Measurements from ENCODE around the gene SYT7. TPM values are rescaled to one million over a fixed set of nuclear protein-coding genes. Genes with fewer than 3 reads are reported as not detected.

Gene SYT7
- polyA plus RNA-seq, 4 donors = 0.81 to 12.2 (median 3.0) TPM

DNA sequence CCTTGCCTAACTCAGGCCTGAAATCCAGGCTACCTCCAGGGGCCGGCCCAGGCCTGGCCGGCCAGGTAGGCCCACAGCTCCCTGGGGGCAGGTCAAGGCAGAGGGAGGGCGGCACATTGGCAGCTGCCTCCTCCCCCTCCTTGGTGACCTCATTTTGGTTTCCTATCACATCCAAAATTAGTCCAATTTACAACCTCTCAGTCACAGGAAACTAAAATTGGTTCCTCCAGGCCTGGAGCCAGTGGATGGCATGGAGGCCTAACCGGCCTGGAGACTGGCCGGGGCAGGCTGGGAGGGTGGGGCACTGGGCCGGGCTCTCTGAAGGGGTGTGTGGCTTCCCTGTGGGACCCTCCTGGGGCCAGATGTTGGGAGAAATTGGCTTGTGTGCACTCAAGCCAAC lies 36.4 kb downstream of the SYT7 start:
- H3K9me3 ChIP-seq (ENCODE audit: control insufficient read depth in 2 of 2, insufficient read depth in 1 of 2, low read depth in 1 of 2, low read length in 1 of 2) = no peaks in the 10 kb centered on the region
- no peak overlapping the region for H3K27ac ChIP-seq (ENCODE audit: low read depth in 1 of 3, low read length in 2 of 3)
- H3K4me3 ChIP-seq (ENCODE audit: low read depth in 1 of 3, low read length in 3 of 3) = no peak overlapping the region
- 88 to 90% (median 88%) methylated on average over 6 of the region's 6 CpGs for WGBS, 3 donors
- FAIRE-seq (no peak), DNase-seq (no peak)
- H3K36me3 ChIP-seq (ENCODE audit: control insufficient read depth in 3 of 3, insufficient read depth in 2 of 3, low read depth in 1 of 3, low read length in 3 of 3) = peaks cover 0 to 2% (median 0%) of the 10 kb centered on the region in 3 donors
- H3K27me3 ChIP-seq (ENCODE audit: control insufficient read depth in 3 of 3, insufficient read depth in 3 of 3, low read length in 3 of 3) = peaks cover 0 to 3% (median 0%) of the 10 kb centered on the region in 3 donors
- peaks cover 0 to 3% (median 0%) of the 10 kb centered on the region in 3 donors for H3K4me1 ChIP-seq (ENCODE audit: control insufficient read depth in 3 of 3, insufficient read depth in 2 of 3, low read depth in 1 of 3, low read length in 2 of 3)

DNA sequence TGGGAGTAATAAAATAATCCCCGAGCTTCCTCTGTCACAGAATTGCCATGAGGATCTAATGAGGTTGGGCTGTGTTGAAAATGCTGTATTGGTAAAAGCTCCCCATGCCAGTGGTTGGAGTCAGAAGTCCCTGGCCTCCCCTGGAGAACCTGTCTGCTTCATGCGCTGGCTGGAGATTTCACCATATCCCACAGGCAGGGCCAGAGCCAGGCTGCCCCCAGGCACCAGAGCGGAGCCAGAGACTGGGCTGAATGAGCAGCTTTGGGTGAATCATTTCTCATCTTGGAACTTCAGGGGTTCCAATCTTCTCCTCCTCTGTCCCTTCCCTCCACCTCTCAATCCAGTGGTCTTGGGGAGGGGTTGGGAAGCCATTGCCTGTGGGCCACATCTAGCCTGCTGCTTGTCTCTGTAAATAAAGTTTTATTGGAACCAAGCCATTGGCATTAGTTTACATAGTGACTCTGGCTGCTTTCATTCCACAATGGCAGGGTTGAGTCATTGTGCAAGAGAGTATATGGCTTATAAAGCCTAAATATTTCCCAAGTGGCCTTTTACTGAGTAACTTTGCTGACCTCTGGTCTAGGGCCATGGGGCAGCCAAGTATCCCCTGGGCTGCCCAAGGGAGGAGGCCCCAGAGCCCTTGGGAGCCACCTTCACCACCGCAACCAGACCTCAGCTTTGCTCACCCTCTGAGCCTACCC lies 37.1 kb downstream of the SYT7 start:
- Histone ChIP-seq H3K9me3 (ENCODE audit: control insufficient read depth in 2 of 2, insufficient read depth in 1 of 2, low read depth in 1 of 2, low read length in 1 of 2) (no peaks in the 10 kb centered on the region), H3K27ac (ENCODE audit: low read depth in 1 of 3, low read length in 2 of 3) (no peak overlapping the region), H3K4me3 (ENCODE audit: low read depth in 1 of 3, low read length in 3 of 3) (no peak overlapping the region), H3K27me3 (ENCODE audit: control insufficient read depth in 3 of 3, insufficient read depth in 3 of 3, low read length in 3 of 3) (peaks cover 0 to 3% (median 0%) of the 10 kb centered on the region in 3 donors), H3K36me3 (ENCODE audit: control insufficient read depth in 3 of 3, insufficient read depth in 2 of 3, low read depth in 1 of 3, low read length in 3 of 3) (peaks cover 0 to 2% (median 0%) of the 10 kb centered on the region in 3 donors), H3K4me1 (ENCODE audit: control insufficient read depth in 3 of 3, insufficient read depth in 2 of 3, low read depth in 1 of 3, low read length in 2 of 3) (peaks cover 0 to 3% (median 0%) of the 10 kb centered on the region in 3 donors)
- WGBS, 3 donors = 92 to 94% (median 92%) methylated on average over 4 of the region's 4 CpGs
- DNase-seq = no peak
- FAIRE-seq = no peak

- H3K36me3 ChIP-seq (ENCODE audit: control insufficient read depth in 3 of 3, insufficient read depth in 2 of 3, low read depth in 1 of 3, low read length in 3 of 3) = peaks cover 0 to 2% (median 0%) of the 10 kb centered on the region in 3 donors
- H3K27me3 ChIP-seq (ENCODE audit: control insufficient read depth in 3 of 3, insufficient read depth in 3 of 3, low read length in 3 of 3) = peaks cover 0 to 3% (median 0%) of the 10 kb centered on the region in 3 donors
- H3K27ac ChIP-seq (ENCODE audit: low read depth in 1 of 3, low read length in 2 of 3) = no peak overlapping the region
- no peak overlapping the region for H3K4me3 ChIP-seq (ENCODE audit: low read depth in 1 of 3, low read length in 3 of 3)
- WGBS, 3 donors = 84 to 87% (median 87%) methylated on average over 10 to 16 of the region's 16 CpGs
- no peak for DNase-seq
- no peaks in the 10 kb centered on the region for H3K9me3 ChIP-seq (ENCODE audit: control insufficient read depth in 2 of 2, insufficient read depth in 1 of 2, low read depth in 1 of 2, low read length in 1 of 2)
- H3K4me1 ChIP-seq (ENCODE audit: control insufficient read depth in 3 of 3, insufficient read depth in 2 of 3, low read depth in 1 of 3, low read length in 2 of 3) = peaks cover 0 to 3% (median 0%) of the 10 kb centered on the region in 3 donors
- no peak for FAIRE-seq
These were observed 38.2 kb downstream of the SYT7 start for GRCh38 chr11:61542705-61543104.

GRCh38 chr11:61542024-61542461 lies 38.8 kb downstream of the SYT7 start:
- 47 to 66% (median 55%) methylated on average over 17 to 19 of the region's 19 CpGs for WGBS, 3 donors
- FAIRE-seq (no peak), DNase-seq (no peak)

DNA sequence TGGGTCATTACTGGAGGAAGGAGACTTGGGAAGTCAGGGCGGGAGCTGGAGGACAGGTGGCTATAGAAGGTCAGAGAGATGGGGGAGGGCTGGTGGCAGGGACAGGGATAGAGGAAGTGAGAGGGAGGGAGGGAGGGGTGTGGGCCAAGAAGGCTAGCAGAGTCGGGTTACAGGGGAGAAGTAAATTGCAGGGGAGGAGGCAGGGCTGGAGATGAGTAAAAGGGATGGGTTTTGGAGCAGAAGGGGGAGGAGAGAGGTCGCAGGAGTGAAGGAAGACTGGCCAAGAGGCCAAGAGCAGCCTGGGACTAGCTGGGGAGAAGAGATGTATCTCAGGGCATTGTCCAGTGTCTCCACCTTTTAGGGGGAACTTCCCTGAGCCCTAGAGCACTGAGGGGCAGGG lies 39.3 kb downstream of the SYT7 start:
- no peaks in the 10 kb centered on the region for H3K9me3 ChIP-seq (ENCODE audit: control insufficient read depth in 2 of 2, insufficient read depth in 1 of 2, low read depth in 1 of 2, low read length in 1 of 2)
- peaks cover 0 to 2% (median 0%) of the 10 kb centered on the region in 3 donors for H3K36me3 ChIP-seq (ENCODE audit: control insufficient read depth in 3 of 3, insufficient read depth in 2 of 3, low read depth in 1 of 3, low read length in 3 of 3)
- H3K4me3 ChIP-seq (ENCODE audit: low read depth in 1 of 3, low read length in 3 of 3) = no peak overlapping the region
- DNase-seq (no peak), FAIRE-seq (no peak)
- peaks cover 0 to 3% (median 0%) of the 10 kb centered on the region in 3 donors for H3K4me1 ChIP-seq (ENCODE audit: control insufficient read depth in 3 of 3, insufficient read depth in 2 of 3, low read depth in 1 of 3, low read length in 2 of 3)
- no peak overlapping the region for H3K27ac ChIP-seq (ENCODE audit: low read depth in 1 of 3, low read length in 2 of 3)
- WGBS, 3 donors = 10 to 22% (median 17%) methylated on average over 3 of the region's 3 CpGs
- peaks cover 0 to 3% (median 0%) of the 10 kb centered on the region in 3 donors for H3K27me3 ChIP-seq (ENCODE audit: control insufficient read depth in 3 of 3, insufficient read depth in 3 of 3, low read length in 3 of 3)

More at GRCh38 chr11:61542024-61542461, 38.8 kb downstream of the SYT7 start:
- peaks cover 0 to 2% (median 0%) of the 10 kb centered on the region in 3 donors for H3K36me3 ChIP-seq (ENCODE audit: control insufficient read depth in 3 of 3, insufficient read depth in 2 of 3, low read depth in 1 of 3, low read length in 3 of 3)
- H3K27me3 ChIP-seq (ENCODE audit: control insufficient read depth in 3 of 3, insufficient read depth in 3 of 3, low read length in 3 of 3) = no peaks in the 10 kb centered on the region
- H3K27ac ChIP-seq (ENCODE audit: low read depth in 1 of 3, low read length in 2 of 3) = no peak overlapping the region
- H3K4me1 ChIP-seq (ENCODE audit: control insufficient read depth in 3 of 3, insufficient read depth in 2 of 3, low read depth in 1 of 3, low read length in 2 of 3) = peaks cover 0 to 3% (median 0%) of the 10 kb centered on the region in 3 donors
- no peaks in the 10 kb centered on the region for H3K9me3 ChIP-seq (ENCODE audit: control insufficient read depth in 2 of 2, insufficient read depth in 1 of 2, low read depth in 1 of 2, low read length in 1 of 2)
- no peak overlapping the region for H3K4me3 ChIP-seq (ENCODE audit: low read depth in 1 of 3, low read length in 3 of 3)

DNA sequence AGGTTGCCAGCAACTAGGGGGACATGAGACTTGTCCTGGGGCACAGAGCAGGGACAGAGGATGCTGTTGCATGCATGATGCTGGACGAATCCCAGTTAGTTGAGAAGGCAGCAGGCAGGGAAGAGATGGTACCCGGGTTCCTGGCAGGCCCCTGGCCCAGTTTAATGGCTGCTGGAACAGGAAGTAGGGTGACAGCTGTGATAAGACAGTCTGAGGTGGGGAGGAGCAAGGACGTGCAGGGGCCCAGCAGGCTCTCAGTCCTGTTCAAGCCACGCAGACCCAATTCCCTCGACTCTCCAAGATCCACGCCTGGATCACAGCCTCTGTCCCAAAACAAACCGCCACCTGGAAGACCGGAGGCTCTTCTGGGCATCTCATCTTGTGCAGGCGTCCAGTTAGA lies 40.3 kb downstream of the SYT7 start:
- Histone ChIP-seq H3K4me1 (ENCODE audit: control insufficient read depth in 3 of 3, insufficient read depth in 2 of 3, low read depth in 1 of 3, low read length in 2 of 3) (peaks cover 0 to 3% (median 0%) of the 10 kb centered on the region in 3 donors), H3K36me3 (ENCODE audit: control insufficient read depth in 3 of 3, insufficient read depth in 2 of 3, low read depth in 1 of 3, low read length in 3 of 3) (peaks cover 0 to under 1% (median 0%) of the 10 kb centered on the region in 3 donors), H3K4me3 (ENCODE audit: low read depth in 1 of 3, low read length in 3 of 3) (no peak overlapping the region), H3K27ac (ENCODE audit: low read depth in 1 of 3, low read length in 2 of 3) (no peak overlapping the region), H3K9me3 (ENCODE audit: control insufficient read depth in 2 of 2, insufficient read depth in 1 of 2, low read depth in 1 of 2, low read length in 1 of 2) (no peaks in the 10 kb centered on the region), H3K27me3 (ENCODE audit: control insufficient read depth in 3 of 3, insufficient read depth in 3 of 3, low read length in 3 of 3) (peaks cover 0 to 3% (median 0%) of the 10 kb centered on the region in 3 donors)
- FAIRE-seq = no peak
- 49 to 64% (median 58%) methylated on average over 9 of the region's 9 CpGs for WGBS, 3 donors
- no peak for DNase-seq

DNA sequence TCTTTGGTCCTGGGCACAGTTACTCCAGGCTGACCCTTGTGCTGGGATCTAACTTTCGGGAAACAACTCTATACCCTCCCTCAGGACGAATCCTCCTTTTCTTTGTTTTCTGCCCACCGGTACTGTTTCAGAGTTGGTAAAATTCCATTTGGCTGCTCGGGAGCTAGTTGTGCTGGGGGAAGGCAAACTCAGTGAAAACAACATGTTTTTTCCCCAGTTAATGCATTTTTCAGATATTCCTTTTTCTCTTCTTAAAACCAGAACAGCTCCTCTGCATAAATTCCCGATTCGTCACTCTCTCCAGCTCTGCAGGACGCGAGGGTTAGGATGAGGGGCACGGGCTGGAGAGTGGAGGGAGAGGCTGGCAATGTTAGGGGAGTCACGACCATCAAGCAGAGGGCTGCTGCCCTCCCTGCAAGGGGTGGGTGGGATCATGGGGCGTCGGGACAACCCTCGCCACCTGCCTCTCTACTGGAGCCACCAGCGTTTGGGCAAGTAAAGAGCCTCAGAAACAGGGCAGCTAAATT lies 41.0 kb downstream of the SYT7 start:
- FAIRE-seq (no peak), DNase-seq (no peak)
- H3K36me3 ChIP-seq (ENCODE audit: control insufficient read depth in 3 of 3, insufficient read depth in 2 of 3, low read depth in 1 of 3, low read length in 3 of 3) = no peaks in the 10 kb centered on the region
- H3K9me3 ChIP-seq (ENCODE audit: control insufficient read depth in 2 of 2, insufficient read depth in 1 of 2, low read depth in 1 of 2, low read length in 1 of 2) = no peaks in the 10 kb centered on the region
- peaks cover 0 to 5% (median 0%) of the 10 kb centered on the region in 3 donors for H3K4me1 ChIP-seq (ENCODE audit: control insufficient read depth in 3 of 3, insufficient read depth in 2 of 3, low read depth in 1 of 3, low read length in 2 of 3)
- peaks cover 0 to 3% (median 0%) of the 10 kb centered on the region in 3 donors for H3K27me3 ChIP-seq (ENCODE audit: control insufficient read depth in 3 of 3, insufficient read depth in 3 of 3, low read length in 3 of 3)
- no peak overlapping the region for H3K4me3 ChIP-seq (ENCODE audit: low read depth in 1 of 3, low read length in 3 of 3)
- 61 to 70% (median 64%) methylated on average over 14 of the region's 14 CpGs for WGBS, 3 donors
- H3K27ac ChIP-seq (ENCODE audit: low read depth in 1 of 3, low read length in 2 of 3) = no peak overlapping the region

DNA sequence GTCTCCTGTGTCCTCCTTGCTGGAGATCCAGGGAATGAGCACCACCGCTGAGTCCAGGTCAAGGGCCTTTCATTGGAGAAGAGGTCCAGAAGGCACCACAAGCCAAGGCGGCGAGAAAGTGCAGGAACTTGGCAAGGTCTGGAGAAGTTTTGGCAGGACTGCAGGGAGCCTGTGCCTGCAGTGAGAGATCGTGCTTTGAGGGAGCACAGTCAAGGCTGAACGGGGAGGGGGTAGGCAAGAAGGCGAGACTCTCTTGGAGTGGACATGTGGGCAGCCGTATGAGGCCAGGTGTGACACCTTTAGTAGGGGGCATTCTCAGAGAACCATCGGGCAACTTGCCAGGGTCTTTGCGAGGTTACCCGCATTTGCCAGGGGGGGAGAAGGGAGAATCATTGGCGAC lies 41.9 kb downstream of the SYT7 start:
- 76 to 78% (median 76%) methylated on average over 11 of the region's 11 CpGs for WGBS, 3 donors
- Histone ChIP-seq H3K36me3 (ENCODE audit: control insufficient read depth in 3 of 3, insufficient read depth in 2 of 3, low read depth in 1 of 3, low read length in 3 of 3) (no peaks in the 10 kb centered on the region), H3K27ac (ENCODE audit: low read depth in 1 of 3, low read length in 2 of 3) (no peak overlapping the region), H3K4me1 (ENCODE audit: control insufficient read depth in 3 of 3, insufficient read depth in 2 of 3, low read depth in 1 of 3, low read length in 2 of 3) (peaks cover 0 to 14% (median 0%) of the 10 kb centered on the region in 3 donors), H3K9me3 (ENCODE audit: control insufficient read depth in 2 of 2, insufficient read depth in 1 of 2, low read depth in 1 of 2, low read length in 1 of 2) (no peaks in the 10 kb centered on the region), H3K4me3 (ENCODE audit: low read depth in 1 of 3, low read length in 3 of 3) (no peak overlapping the region), H3K27me3 (ENCODE audit: control insufficient read depth in 3 of 3, insufficient read depth in 3 of 3, low read length in 3 of 3) (peaks cover 0 to 4% (median 0%) of the 10 kb centered on the region in 3 donors)
- no peak for FAIRE-seq
- DNase-seq = no peak
